Activated T-cell treated with anti-CD3 and anti-CD28 coated beads, Interleukin-2, amount 50 U/mL, for 24 hours (primary cell): ENCODE results near the gene VTA1.
"Not testable (repeated sequence)": the region's sequence is repeated elsewhere in the genome, so short reads cannot be mapped to it uniquely, and the experiment has no call there.

Experiments
- DNase-seq: peaks from one replicate; pipeline ENCODE4 v3.0.0-alpha.2; 2020
- H3K27ac Mint-ChIP-seq: 2 replicates; pipeline ENCODE4 v1.8.0; 2020; ENCODE audit warnings: mild to moderate bottlenecking, mixed read lengths
- H3K27me3 Mint-ChIP-seq: 2 replicates; pipeline ENCODE4 v1.8.0; 2020; ENCODE audit warnings: mixed read lengths
- H3K36me3 Mint-ChIP-seq: 2 replicates; pipeline ENCODE4 v1.8.0; 2020; ENCODE audit warnings: low read depth, mixed read lengths
- H3K4me1 Mint-ChIP-seq: 2 replicates; pipeline ENCODE4 v1.8.0; 2020; ENCODE audit warnings: low read depth, mixed read lengths
- H3K4me3 Mint-ChIP-seq: 2 replicates; pipeline ENCODE4 v1.8.0; 2020; ENCODE audit warnings: mild to moderate bottlenecking, moderate library complexity, mixed read lengths
- H3K9me3 Mint-ChIP-seq: 2 replicates; pipeline ENCODE4 v1.8.0; 2020; ENCODE audit warnings: mixed read lengths

Gene VTA1

DNA sequence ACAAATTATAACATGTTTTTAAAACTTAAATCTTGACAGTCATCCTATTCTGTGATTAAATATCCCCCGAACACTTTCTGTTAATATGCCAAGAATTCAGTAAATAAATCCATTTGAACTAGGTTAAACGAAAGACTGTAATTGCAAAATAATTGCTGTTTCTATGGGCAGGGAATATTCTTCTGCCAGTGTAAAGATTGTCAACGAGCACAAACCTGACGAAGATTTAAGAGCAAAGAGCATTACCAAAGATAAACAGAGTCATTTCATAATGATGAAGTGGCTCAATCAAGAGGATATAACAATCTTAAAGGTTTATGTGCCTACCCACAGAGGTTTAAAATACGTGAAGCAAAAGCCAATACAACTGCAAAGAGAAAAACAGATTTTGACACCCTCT, 78.5 kb downstream of the VTA1 start:
- H3K27ac Mint-ChIP-seq: no peak overlapping the region
- H3K27me3 Mint-ChIP-seq: no peaks in the 10 kb centered on the region
- H3K4me3 Mint-ChIP-seq: no peak overlapping the region
- no peaks in the 10 kb centered on the region for H3K36me3 Mint-ChIP-seq
- no peak for DNase-seq
- no peaks in the 10 kb centered on the region for H3K4me1 Mint-ChIP-seq
- peaks cover 18% of the 10 kb centered on the region for H3K9me3 Mint-ChIP-seq

- Mint-ChIP-seq H3K4me3 (no peak overlapping the region), H3K4me1 (no peaks in the 10 kb centered on the region), H3K27ac (no peak overlapping the region), H3K9me3 (peaks cover 18% of the 10 kb centered on the region), H3K27me3 (no peaks in the 10 kb centered on the region), H3K36me3 (no peaks in the 10 kb centered on the region)
- no peak for DNase-seq
Observed at GRCh38 chr6:142226731-142227130, 79.7 kb downstream of the VTA1 start.

DNA sequence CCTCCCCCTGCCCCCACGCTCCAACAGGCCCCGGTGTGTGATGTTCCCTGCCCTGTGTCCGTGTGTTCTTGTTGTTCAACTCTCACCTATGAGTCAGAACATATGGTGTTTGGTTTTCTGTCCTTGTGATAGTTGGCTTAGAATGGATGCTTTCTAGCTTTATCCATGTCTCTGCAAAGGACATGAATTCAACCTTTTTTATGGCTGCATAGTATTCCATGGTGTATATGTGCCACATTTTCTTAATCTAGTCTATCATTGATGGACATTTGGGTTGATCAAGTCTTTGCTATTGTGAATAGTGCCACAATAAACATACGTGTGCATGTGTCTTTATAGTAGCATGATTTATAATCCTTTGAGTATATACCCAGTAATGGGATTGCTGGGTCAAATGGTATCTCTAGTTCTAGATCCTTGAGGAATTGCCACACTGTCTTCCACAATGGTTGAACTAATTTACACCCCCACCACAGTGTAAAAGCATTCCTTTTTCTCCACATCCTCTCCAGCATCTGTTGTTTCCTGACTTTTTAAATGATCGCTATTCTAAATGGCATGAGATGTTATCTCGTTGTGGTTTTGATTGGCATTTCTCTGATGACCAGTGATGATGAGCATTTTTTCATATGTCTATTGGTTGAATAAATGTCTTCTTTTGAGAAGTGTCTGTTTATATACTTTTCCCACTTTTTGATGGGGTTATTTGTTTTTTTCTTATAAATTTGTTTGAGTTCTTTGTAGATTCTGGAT, 82.6 kb downstream of the VTA1 start:
- Mint-ChIP-seq H3K4me1 (peaks cover 14% of the 10 kb centered on the region), H3K9me3 (peaks cover 18% of the 10 kb centered on the region)
- H3K27me3 Mint-ChIP-seq, H3K27ac Mint-ChIP-seq, H3K4me3 Mint-ChIP-seq, H3K36me3 Mint-ChIP-seq, DNase-seq: not testable (repeated sequence)

GRCh38 chr6:142232206-142233044, 85.4 kb downstream of the VTA1 start:
- peak overlapping the region; percentile 53 for H3K4me3 Mint-ChIP-seq
- H3K36me3 Mint-ChIP-seq: not testable (repeated sequence)
- peak; percentile 43 for DNase-seq

GRCh38 chr6:142233945-142234682, 87.1 kb downstream of the VTA1 start:
- H3K4me3 Mint-ChIP-seq: no peak overlapping the region
- H3K27me3 Mint-ChIP-seq: no peaks in the 10 kb centered on the region
- no peak overlapping the region for H3K27ac Mint-ChIP-seq
- no peaks in the 10 kb centered on the region for H3K36me3 Mint-ChIP-seq
- DNase-seq: no peak
- H3K4me1 Mint-ChIP-seq: peaks cover 14% of the 10 kb centered on the region
- H3K9me3 Mint-ChIP-seq: peaks cover 7% of the 10 kb centered on the region

More at GRCh38 chr6:142232206-142233044, 85.4 kb downstream of the VTA1 start:
- not testable (repeated sequence) for H3K27ac Mint-ChIP-seq, H3K27me3 Mint-ChIP-seq
- peaks cover 14% of the 10 kb centered on the region for H3K9me3 Mint-ChIP-seq
- H3K4me1 Mint-ChIP-seq: peaks cover 14% of the 10 kb centered on the region

GRCh38 chr6:142235272-142235671, 88.2 kb downstream of the VTA1 start:
- DNase-seq: no peak
- Mint-ChIP-seq H3K9me3 (no peaks in the 10 kb centered on the region), H3K36me3 (no peaks in the 10 kb centered on the region), H3K27me3 (no peaks in the 10 kb centered on the region), H3K27ac (no peak overlapping the region), H3K4me3 (no peak overlapping the region), H3K4me1 (peaks cover 14% of the 10 kb centered on the region)

GRCh38 chr6:142235791-142236190, 88.7 kb downstream of the VTA1 start:
- Mint-ChIP-seq H3K27ac (no peak overlapping the region), H3K36me3 (no peaks in the 10 kb centered on the region), H3K9me3 (no peaks in the 10 kb centered on the region), H3K27me3 (no peaks in the 10 kb centered on the region), H3K4me3 (no peak overlapping the region), H3K4me1 (peaks cover 14% of the 10 kb centered on the region)
- no peak for DNase-seq

- DNase-seq: no peak
- no peaks in the 10 kb centered on the region for H3K9me3 Mint-ChIP-seq
- H3K4me1 Mint-ChIP-seq: peaks cover 14% of the 10 kb centered on the region
- no peak overlapping the region for H3K27ac Mint-ChIP-seq
- H3K36me3 Mint-ChIP-seq: no peaks in the 10 kb centered on the region
- H3K4me3 Mint-ChIP-seq: no peak overlapping the region
- H3K27me3 Mint-ChIP-seq: no peaks in the 10 kb centered on the region
Observed at GRCh38 chr6:142236691-142237090, 89.6 kb downstream of the VTA1 start.

DNA sequence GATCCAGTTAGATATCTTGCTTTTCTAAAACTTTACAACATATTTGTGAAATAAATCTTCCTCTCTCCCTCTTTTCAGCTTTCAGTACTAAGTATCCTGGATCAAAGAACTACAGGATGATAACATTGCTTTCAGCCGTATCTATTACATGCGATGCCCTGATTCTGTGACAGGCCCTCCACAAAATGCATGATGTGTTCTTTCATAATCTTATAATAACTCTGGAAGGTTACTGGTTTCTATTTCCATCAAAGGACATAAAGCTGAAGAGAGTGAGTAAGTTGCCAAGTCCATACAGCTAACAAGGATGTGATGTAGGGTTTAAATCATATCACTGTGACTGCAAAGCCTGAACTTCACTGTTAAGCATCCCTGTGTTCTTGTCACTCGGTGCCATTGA, 91.8 kb downstream of the VTA1 start:
- H3K36me3 Mint-ChIP-seq: no peaks in the 10 kb centered on the region
- no peaks in the 10 kb centered on the region for H3K4me1 Mint-ChIP-seq
- no peak overlapping the region for H3K27ac Mint-ChIP-seq
- H3K4me3 Mint-ChIP-seq: no peak overlapping the region
- no peaks in the 10 kb centered on the region for H3K27me3 Mint-ChIP-seq
- no peak for DNase-seq
- H3K9me3 Mint-ChIP-seq: no peaks in the 10 kb centered on the region

DNA sequence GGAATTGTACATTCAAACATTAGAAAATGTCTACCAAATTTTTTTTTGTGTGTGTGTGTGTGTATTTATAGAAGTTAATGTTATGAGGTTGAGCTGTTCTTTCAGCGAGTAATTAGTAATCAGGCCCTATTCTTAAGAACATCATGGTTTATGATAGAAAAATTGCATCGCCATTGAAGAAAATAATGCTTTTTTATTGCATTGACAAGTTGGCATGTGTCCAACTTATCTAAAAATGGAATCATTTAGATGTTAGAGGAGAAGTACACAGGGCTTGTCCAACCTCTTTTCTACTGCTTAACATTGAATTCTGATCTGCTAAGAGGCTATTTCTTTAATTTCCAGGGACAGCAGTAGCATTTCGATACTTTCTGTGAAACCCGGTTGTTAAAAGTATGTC, 93.1 kb downstream of the VTA1 start:
- H3K4me1 Mint-ChIP-seq: no peaks in the 10 kb centered on the region
- no peak overlapping the region for H3K27ac Mint-ChIP-seq
- no peaks in the 10 kb centered on the region for H3K27me3 Mint-ChIP-seq
- H3K9me3 Mint-ChIP-seq: no peaks in the 10 kb centered on the region
- DNase-seq: no peak
- H3K4me3 Mint-ChIP-seq: no peak overlapping the region
- H3K36me3 Mint-ChIP-seq: no peaks in the 10 kb centered on the region

DNA sequence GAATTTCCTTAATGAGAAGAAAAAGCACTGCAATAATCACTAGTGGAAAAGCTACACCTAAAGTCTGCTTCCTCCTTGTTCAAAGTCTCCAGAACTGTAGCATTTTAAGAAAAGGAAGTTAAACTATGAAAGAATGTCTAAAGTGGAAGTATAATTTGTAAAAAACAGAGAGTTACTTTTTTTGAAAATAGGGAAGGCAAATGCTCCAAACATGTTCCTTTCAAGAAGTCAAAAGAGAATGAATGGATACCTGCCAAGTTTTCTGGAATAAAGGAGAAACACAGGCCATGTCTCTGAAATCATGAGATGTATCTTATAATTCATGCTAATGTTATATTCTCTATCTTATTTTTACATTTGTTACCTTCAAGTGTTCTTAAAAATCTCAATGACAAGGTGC, 94.0 kb downstream of the VTA1 start:
- Mint-ChIP-seq H3K4me1 (no peaks in the 10 kb centered on the region), H3K9me3 (no peaks in the 10 kb centered on the region), H3K36me3 (no peaks in the 10 kb centered on the region), H3K4me3 (no peak overlapping the region), H3K27ac (no peak overlapping the region), H3K27me3 (no peaks in the 10 kb centered on the region)
- no peak for DNase-seq

DNA sequence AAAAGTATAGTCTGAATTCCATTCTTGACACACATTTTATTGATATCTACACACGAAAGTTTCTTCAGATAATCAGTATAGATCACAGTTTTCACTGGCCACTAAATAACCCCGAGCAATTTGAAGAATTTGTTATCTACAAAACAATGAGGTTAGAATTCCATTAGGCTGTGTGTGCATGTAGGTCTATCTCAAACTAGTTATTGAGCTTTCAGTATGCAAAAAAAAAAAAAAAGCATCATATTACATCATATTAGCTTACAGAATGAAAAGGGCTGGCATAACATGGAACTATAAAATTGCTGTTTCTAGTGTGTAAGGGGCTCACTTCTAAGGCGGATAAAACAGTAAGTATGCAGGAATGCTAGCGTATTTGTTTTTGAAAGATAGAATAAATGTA, 95.2 kb downstream of the VTA1 start:
- Mint-ChIP-seq H3K4me1 (no peaks in the 10 kb centered on the region), H3K9me3 (no peaks in the 10 kb centered on the region), H3K27ac (no peak overlapping the region), H3K27me3 (no peaks in the 10 kb centered on the region), H3K4me3 (no peak overlapping the region), H3K36me3 (no peaks in the 10 kb centered on the region)
- DNase-seq: no peak

- H3K27me3 Mint-ChIP-seq: no peaks in the 10 kb centered on the region
- no peak overlapping the region for H3K27ac Mint-ChIP-seq
- no peaks in the 10 kb centered on the region for H3K9me3 Mint-ChIP-seq
- no peaks in the 10 kb centered on the region for H3K4me1 Mint-ChIP-seq
- DNase-seq: no peak
- no peaks in the 10 kb centered on the region for H3K36me3 Mint-ChIP-seq
- H3K4me3 Mint-ChIP-seq: no peak overlapping the region
Observed at GRCh38 chr6:142246960-142247359, 99.9 kb downstream of the VTA1 start.

GRCh38 chr6:142249266-142249665, 102.2 kb downstream of the VTA1 start:
- H3K4me3 Mint-ChIP-seq: no peak overlapping the region

More at GRCh38 chr6:142249266-142249665, 102.2 kb downstream of the VTA1 start:
- Mint-ChIP-seq H3K27me3 (no peaks in the 10 kb centered on the region), H3K4me1 (no peaks in the 10 kb centered on the region), H3K27ac (no peak overlapping the region), H3K9me3 (no peaks in the 10 kb centered on the region), H3K36me3 (no peaks in the 10 kb centered on the region)
- no peak for DNase-seq
